ENCODE results near the gene LSP1.

- TF ChIP-seq, protein P1, sequence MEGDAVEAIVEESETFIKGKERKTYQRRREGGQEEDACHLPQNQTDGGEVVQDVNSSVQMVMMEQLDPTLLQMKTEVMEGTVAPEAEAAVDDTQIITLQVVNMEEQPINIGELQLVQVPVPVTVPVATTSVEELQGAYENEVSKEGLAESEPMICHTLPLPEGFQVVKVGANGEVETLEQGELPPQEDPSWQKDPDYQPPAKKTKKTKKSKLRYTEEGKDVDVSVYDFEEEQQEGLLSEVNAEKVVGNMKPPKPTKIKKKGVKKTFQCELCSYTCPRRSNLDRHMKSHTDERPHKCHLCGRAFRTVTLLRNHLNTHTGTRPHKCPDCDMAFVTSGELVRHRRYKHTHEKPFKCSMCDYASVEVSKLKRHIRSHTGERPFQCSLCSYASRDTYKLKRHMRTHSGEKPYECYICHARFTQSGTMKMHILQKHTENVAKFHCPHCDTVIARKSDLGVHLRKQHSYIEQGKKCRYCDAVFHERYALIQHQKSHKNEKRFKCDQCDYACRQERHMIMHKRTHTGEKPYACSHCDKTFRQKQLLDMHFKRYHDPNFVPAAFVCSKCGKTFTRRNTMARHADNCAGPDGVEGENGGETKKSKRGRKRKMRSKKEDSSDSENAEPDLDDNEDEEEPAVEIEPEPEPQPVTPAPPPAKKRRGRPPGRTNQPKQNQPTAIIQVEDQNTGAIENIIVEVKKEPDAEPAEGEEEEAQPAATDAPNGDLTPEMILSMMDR (IDR thresholded peaks at IDR 0.05; ENCODE audit: low read depth, low read length) = no peak
- TF ChIP-seq POLR2A (IDR thresholded peaks at IDR 0.05; ENCODE audit: extremely low read depth, insufficient read length) (no peak), MYC (IDR thresholded peaks at IDR 0.05; ENCODE audit: low read depth, low read length) (no peak)
Observed at GRCh38 chr11:1805525-1805924, 47.4 kb upstream of the LSP1 start.

All from NB4 (cell line).